Cardiac muscle cell (in vitro differentiated cells and primary cell): ENCODE results near the gene BRD3. TPM values are rescaled to one million over a fixed set of nuclear protein-coding genes. Genes with fewer than 3 reads are reported as not detected.

Experiments used
- DNase-seq, 2 donors: peaks; one replicate each; pipeline versions ENCODE4 v3.0.0 to v3.0.0-alpha.2; 2010 to 2017; ENCODE audit warnings: low read depth in 1 of 2, low spot score in 1 of 2
- H3K27ac ChIP-seq: fragments of 200-600 bp; sonication (generic); 2 replicates; pipeline ENCODE4 v1.5.1; 2016
- H3K27me3 ChIP-seq: fragments of 200-600 bp; sonication (generic); 2 replicates; pipeline ENCODE4 v1.6.0; 2016; ENCODE audit warnings: control low read depth
- H3K36me3 ChIP-seq: fragments of 200-600 bp; sonication (generic); 2 replicates; pipeline ENCODE4 v1.5.1; 2016; ENCODE audit warnings: control low read depth
- H3K4me1 ChIP-seq: fragments of 200-600 bp; sonication (generic); 2 replicates; pipeline ENCODE4 v1.8.1; 2017; ENCODE audit warnings: low read depth, mild to moderate bottlenecking, mixed run types
- H3K4me3 ChIP-seq: fragments of 200-600 bp; sonication (generic); 2 replicates; pipeline ENCODE4 v1.5.1; 2016; ENCODE audit warnings: mild to moderate bottlenecking
- H3K9me3 ChIP-seq: fragments of 200-600 bp; sonication (generic); 2 replicates; pipeline ENCODE4 v1.5.1; 2017; ENCODE audit warnings: low read depth, mild to moderate bottlenecking, control low read depth
- CTCF ChIP-seq: IDR thresholded peaks from 2 replicates; pipeline ENCODE4 v1.5.1; 2012; ENCODE audit warnings: low read depth, mild to moderate bottlenecking, low read length
- polyA plus RNA-seq: library from polyadenylated mRNA; unstranded; fragments of >200 nt; fragmentation: Nextera tagmentation; extraction: Ambion mirVana; gene quantifications from 2 replicates; pipeline ENCODE4 v1.2.1, GENCODE V29; 2016
- total RNA-seq: library from RNA; depleted of rRNA; stranded (reverse); fragments of >200 nt; gene quantifications from 2 replicates; pipeline ENCODE4 v1.2.3, GENCODE V29; 2016

The BRD3 gene
- total and polyA plus RNA-seq, 2 experiments from 2014 or later = 42.6 to 44.9 TPM

GRCh38 chr9:134047868-134048581, 19.8 kb downstream of the BRD3 start:
- Histone ChIP-seq H3K9me3 (no peaks in the 10 kb centered on the region), H3K4me1 (no peaks in the 10 kb centered on the region), H3K4me3 (no peak overlapping the region), H3K36me3 (peaks cover 45% of the 10 kb centered on the region), H3K27me3 (no peaks in the 10 kb centered on the region), H3K27ac (no peak overlapping the region)
- TF ChIP-seq CTCF = no peak
- no peak for DNase-seq

GRCh38 chr9:134046894-134047681, 20.7 kb downstream of the BRD3 start:
- no peak overlapping the region for H3K4me3 ChIP-seq
- no peaks in the 10 kb centered on the region for H3K4me1 ChIP-seq
- H3K36me3 ChIP-seq = peaks cover 40% of the 10 kb centered on the region
- H3K27ac ChIP-seq = no peak overlapping the region
- TF ChIP-seq CTCF = no peak
- no peak for DNase-seq
- H3K9me3 ChIP-seq = no peaks in the 10 kb centered on the region
- H3K27me3 ChIP-seq = no peaks in the 10 kb centered on the region

- Histone ChIP-seq H3K36me3 (peaks cover 38% of the 10 kb centered on the region), H3K4me1 (no peaks in the 10 kb centered on the region), H3K27me3 (no peaks in the 10 kb centered on the region), H3K9me3 (no peaks in the 10 kb centered on the region), H3K4me3 (no peak overlapping the region), H3K27ac (no peak overlapping the region)
- no peak for DNase-seq
- TF ChIP-seq CTCF = no peak
These were observed 21.8 kb downstream of the BRD3 start for GRCh38 chr9:134045841-134046544.

GRCh38 chr9:134044944-134045343, 22.9 kb downstream of the BRD3 start:
- peaks cover 41% of the 10 kb centered on the region for H3K36me3 ChIP-seq
- H3K27me3 ChIP-seq = no peaks in the 10 kb centered on the region
- H3K9me3 ChIP-seq = no peaks in the 10 kb centered on the region
- TF ChIP-seq CTCF = no peak
- no peak overlapping the region for H3K27ac ChIP-seq
- DNase-seq = no peak
- no peaks in the 10 kb centered on the region for H3K4me1 ChIP-seq
- no peak overlapping the region for H3K4me3 ChIP-seq

- Histone ChIP-seq H3K36me3 (peaks cover 38% of the 10 kb centered on the region), H3K9me3 (no peaks in the 10 kb centered on the region), H3K27ac (no peak overlapping the region), H3K4me3 (no peak overlapping the region), H3K4me1 (no peaks in the 10 kb centered on the region), H3K27me3 (no peaks in the 10 kb centered on the region)
- no peak for DNase-seq
- TF ChIP-seq CTCF = no peak
These were observed 24.3 kb downstream of the BRD3 start for GRCh38 chr9:134043531-134043988.
